Measurements from ENCODE around the gene VEZF1. TPM values are rescaled to one million over a fixed set of nuclear protein-coding genes. Genes with fewer than 3 reads are reported as not detected.

The VEZF1 gene
- total and polyA plus RNA-seq, 2 donors (not counting 3 experiments of a cell fraction or from before 2014, with no cell fraction given), result 27.8 to 59.0 TPM

- intact Hi-C loops (cut with micrococcal nuclease) (no loop called here), dilution Hi-C loops (cut with MboI; ENCODE audit: extremely low pct_ligation_motif_present, low sequenced_read_pairs) (loop anchor here (25.0 kb wide), 1 partner anchor 128 kb away; the partner anchor contains the start of gene MRPS23)
- Histone ChIP-seq H3K27ac (ENCODE audit: insufficient read depth, low read depth, low read length) (no peak overlapping the region), H3K79me2 (ENCODE audit: control insufficient read depth, insufficient read depth, low read length) (peaks cover 25% of the 10 kb centered on the region), H3K9me3 (replicated peaks; ENCODE audit: control insufficient read depth, insufficient read depth, low read length) (no peaks in the 10 kb centered on the region), H4K20me1 (replicated peaks; ENCODE audit: control insufficient read depth, extremely low read depth, insufficient read depth, low read length) (no peaks in the 10 kb centered on the region), H3K9ac (replicated peaks; ENCODE audit: extremely low read depth, insufficient read depth, low read length) (no peak overlapping the region), H3K27me3 (ENCODE audit: control insufficient read depth in 2 of 2, insufficient read depth in 2 of 2, low read length in 2 of 2) (no peaks in the 10 kb centered on the region), H3K36me3 (ENCODE audit: control insufficient read depth in 2 of 2, extremely low read depth in 1 of 2, insufficient read depth in 2 of 2, low read length in 2 of 2) (no peaks in the 10 kb centered on the region), H2AFZ (ENCODE audit: low read depth, low read length) (no peak overlapping the region), H3K4me2 (ENCODE audit: insufficient read depth, low read length) (no peak overlapping the region), H3K4me1 (ENCODE audit: control insufficient read depth, extremely low read depth, insufficient read depth, low read length) (peaks cover 54% of the 10 kb centered on the region), H3K9me1 (replicated peaks; ENCODE audit: control insufficient read depth, extremely low read depth, insufficient read depth, low read length) (no peaks in the 10 kb centered on the region), H3K4me3 (replicated peaks in 1 of 3; ENCODE audit: insufficient read depth in 1 of 3, low read depth in 1 of 3, low read length in 3 of 3) (no peak overlapping the region)
- POLR2A ChIA-PET, result interaction anchor here (0.7 to 2.9 kb wide), 3 partner anchors 11 to 132 kb away, joined by 3 to 13 read pairs (median 3); partner anchors contain the start of gene SRSF1
- FAIRE-seq, result no peak
- CTCF ChIA-PET, result interaction anchor here (0.7 to 15.8 kb wide), 10 partner anchors 10 to 157 kb away, joined by 3 to 584 read pairs (median 4); partner anchors contain the start of genes CUEDC1 and MRPS23
- no TSS peak for BruUV-seq (replicated peaks)
- no peak for TF ChIP-seq JUN (IDR thresholded peaks at IDR 0.05; ENCODE audit: borderline replicate concordance, insufficient read depth, insufficient read length, low read depth)
- no peak for TF ChIP-seq POLR2A (IDR thresholded peaks at IDR 0.05; ENCODE audit: low read depth, low read length)
- no peak for TF ChIP-seq GATA2 (IDR thresholded peaks at IDR 0.05; ENCODE audit: insufficient read depth, insufficient read length, low read depth, low read length)
- DNase-seq (ENCODE audit: low read depth, low spot score), result no peak
These were observed 2.0 kb upstream of the VEZF1 start for GRCh38 chr17:57990037-57990436.

- Histone ChIP-seq H2AFZ (ENCODE audit: low read depth, low read length) (peak overlapping the region; percentile 55), H3K4me1 (ENCODE audit: control insufficient read depth, extremely low read depth, insufficient read depth, low read length) (peaks cover 51% of the 10 kb centered on the region), H3K36me3 (ENCODE audit: control insufficient read depth in 2 of 2, extremely low read depth in 1 of 2, insufficient read depth in 2 of 2, low read length in 2 of 2) (no peaks in the 10 kb centered on the region), H3K4me2 (ENCODE audit: insufficient read depth, low read length) (peak overlapping the region; percentile 38), H3K4me3 (replicated peaks in 1 of 3; ENCODE audit: insufficient read depth in 1 of 3, low read depth in 1 of 3, low read length in 3 of 3) (peak overlapping the region in 2 of 3 experiments; percentile 41 to 86), H3K79me2 (ENCODE audit: control insufficient read depth, insufficient read depth, low read length) (peaks cover 39% of the 10 kb centered on the region), H3K9ac (replicated peaks; ENCODE audit: extremely low read depth, insufficient read depth, low read length) (peak overlapping the region; percentile 97), H3K27me3 (ENCODE audit: control insufficient read depth in 2 of 2, insufficient read depth in 2 of 2, low read length in 2 of 2) (no peaks in the 10 kb centered on the region), H4K20me1 (replicated peaks; ENCODE audit: control insufficient read depth, extremely low read depth, insufficient read depth, low read length) (no peaks in the 10 kb centered on the region), H3K9me3 (replicated peaks; ENCODE audit: control insufficient read depth, insufficient read depth, low read length) (no peaks in the 10 kb centered on the region), H3K27ac (ENCODE audit: insufficient read depth, low read depth, low read length) (peak overlapping the region; percentile 49), H3K9me1 (replicated peaks; ENCODE audit: control insufficient read depth, extremely low read depth, insufficient read depth, low read length) (no peaks in the 10 kb centered on the region)
- peak; percentile 86 for TF ChIP-seq POLR2A (IDR thresholded peaks at IDR 0.05; ENCODE audit: low read depth, low read length)
- TF ChIP-seq POLR2AphosphoS5 (IDR thresholded peaks at IDR 0.05; ENCODE audit: insufficient read depth, low read depth, low read length), result peak; percentile 89
- peak; percentile 17 for TF ChIP-seq GATA2 (IDR thresholded peaks at IDR 0.05; ENCODE audit: insufficient read depth, insufficient read length, low read depth, low read length)
- TF ChIP-seq, protein P1, sequence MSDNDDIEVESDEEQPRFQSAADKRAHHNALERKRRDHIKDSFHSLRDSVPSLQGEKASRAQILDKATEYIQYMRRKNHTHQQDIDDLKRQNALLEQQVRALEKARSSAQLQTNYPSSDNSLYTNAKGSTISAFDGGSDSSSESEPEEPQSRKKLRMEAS (IDR thresholded peaks at IDR 0.05; ENCODE audit: insufficient read depth, insufficient read length), result no peak
- peak in 1 of 2 donors; percentile 6 for TF ChIP-seq CTCF (IDR thresholded peaks at IDR 0.05; ENCODE audit: extremely low read depth in 1 of 2, insufficient read depth in 1 of 2, low read depth in 1 of 2, low read length in 2 of 2)
- CTCF ChIA-PET, result interaction anchor here (0.9 to 15.8 kb wide), 8 partner anchors 11 to 132 kb away, joined by 3 to 584 read pairs (median 4); partner anchors contain the start of genes CUEDC1 and MRPS23
- FAIRE-seq, result peak; percentile 47
- TSS peak; percentile 26 for BruUV-seq (replicated peaks)
- peak; percentile 69 for DNase-seq (ENCODE audit: low read depth, low spot score)
- intact Hi-C loops (cut with micrococcal nuclease) (loop anchor here (1.0 kb wide), 2 partner anchors 96 to 138 kb away; partner anchors contain the start of gene MRPS23), dilution Hi-C loops (cut with MboI; ENCODE audit: extremely low pct_ligation_motif_present, low sequenced_read_pairs) (loop anchor here (25.0 kb wide), 1 partner anchor 126 kb away; the partner anchor contains the start of gene MRPS23)
- POLR2A ChIA-PET, result interaction anchor here (1.0 to 2.9 kb wide), 3 partner anchors 18 to 114 kb away, joined by 4 to 13 read pairs (median 4); partner anchors contain the start of gene SRSF1
These were observed 522 bp upstream of the VEZF1 start for GRCh38 chr17:57988301-57989250.

Measured in endothelial cell of umbilical vein (primary cell).